Fibroblast of gingiva (primary cell): ENCODE results near the gene SOX15.

Experiments
- DNase-seq: peaks from one replicate; pipeline ENCODE4 v3.0.0-alpha.2; 2011; ENCODE audit warnings: low read depth

Gene SOX15

GRCh38 chr17:7557775-7558543 lies 31.9 kb downstream of the SOX15 start:
- peak; percentile 67 for DNase-seq

- DNase-seq = no peak
Observed at GRCh38 chr17:7557147-7557764, 32.6 kb downstream of the SOX15 start.

GRCh38 chr17:7556627-7557026 lies 33.3 kb downstream of the SOX15 start:
- DNase-seq = no peak

GRCh38 chr17:7555320-7555948 lies 34.5 kb downstream of the SOX15 start:
- no peak for DNase-seq

GRCh38 chr17:7553356-7553755 lies 36.5 kb downstream of the SOX15 start:
- no peak for DNase-seq

GRCh38 chr17:7552621-7553051 lies 37.3 kb downstream of the SOX15 start:
- no peak for DNase-seq

GRCh38 chr17:7551396-7551795 lies 38.5 kb downstream of the SOX15 start:
- DNase-seq = no peak

GRCh38 chr17:7550344-7550743 lies 39.5 kb downstream of the SOX15 start:
- DNase-seq = no peak

GRCh38 chr17:7549401-7550055 lies 40.4 kb downstream of the SOX15 start:
- no peak for DNase-seq

GRCh38 chr17:7548585-7549400 lies 41.1 kb downstream of the SOX15 start, which contains the start of gene TNFSF12:
Gene TNFSF12 (plus strand): TSS chr17:7549058. CDS start chr17:7549154, 96 bp downstream.
- DNase-seq = peak; percentile 32

GRCh38 chr17:7544911-7545310 lies 45.0 kb downstream of the SOX15 start:
- DNase-seq = no peak

- DNase-seq = no peak
Observed at GRCh38 chr17:7541074-7541621, 48.7 kb downstream of the SOX15 start.

GRCh38 chr17:7538891-7539545 lies 50.9 kb downstream of the SOX15 start:
- no peak for DNase-seq
